ENCODE measurements around the gene JAGN1.

JAGN1 gene

DNA sequence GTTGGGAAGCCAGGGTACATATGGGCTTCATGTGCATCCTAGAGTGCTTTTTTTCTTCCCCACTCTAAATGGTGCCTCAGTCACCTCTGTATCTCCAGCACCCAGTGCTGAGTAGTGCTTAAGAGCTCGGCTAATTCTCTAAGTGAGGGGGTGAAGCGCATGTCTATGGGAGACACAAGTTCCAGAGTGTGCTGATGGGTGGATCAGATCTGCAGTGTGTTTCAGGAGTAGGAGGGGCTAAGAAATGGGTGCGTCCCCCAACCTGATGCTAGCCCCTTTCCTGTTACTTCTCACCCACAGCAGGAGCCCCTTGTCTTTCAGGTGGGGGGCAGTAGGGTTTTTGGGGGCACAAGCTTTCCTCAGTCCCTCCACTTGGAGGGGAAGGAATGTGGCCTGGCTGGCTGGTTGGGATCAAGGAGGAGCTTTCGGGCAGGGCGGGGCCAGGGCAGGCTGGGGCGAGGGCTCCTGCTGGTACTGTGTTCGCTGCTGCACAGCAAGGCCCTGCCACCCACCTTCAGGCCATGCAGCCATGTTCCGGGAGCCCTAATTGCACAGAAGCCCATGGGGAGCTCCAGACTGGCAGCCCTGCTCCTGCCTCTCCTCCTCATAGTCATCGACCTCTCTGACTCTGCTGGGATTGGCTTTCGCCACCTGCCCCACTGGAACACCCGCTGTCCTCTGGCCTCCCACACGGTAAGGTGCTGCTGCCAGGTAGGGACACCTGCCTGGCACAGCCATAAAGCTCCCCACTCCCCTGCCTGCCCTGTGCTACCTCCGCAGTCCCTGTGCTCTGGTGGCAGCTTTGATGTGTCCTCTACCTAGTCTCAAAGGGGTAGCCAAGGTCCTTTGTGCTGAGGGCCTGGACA lies 12.2 kb downstream of the JAGN1 start, which contains the start of gene IL17RE:
IL17RE (plus strand) TSS at position 477 of the 866 bp plus-strand sequence; CDS start at position 562, 85 bp downstream.
- H3K4me3 ChIP-seq (ENCODE audit: low read length) = no peak within 1 kb of the TSS
- TF ChIP-seq, protein P1, sequence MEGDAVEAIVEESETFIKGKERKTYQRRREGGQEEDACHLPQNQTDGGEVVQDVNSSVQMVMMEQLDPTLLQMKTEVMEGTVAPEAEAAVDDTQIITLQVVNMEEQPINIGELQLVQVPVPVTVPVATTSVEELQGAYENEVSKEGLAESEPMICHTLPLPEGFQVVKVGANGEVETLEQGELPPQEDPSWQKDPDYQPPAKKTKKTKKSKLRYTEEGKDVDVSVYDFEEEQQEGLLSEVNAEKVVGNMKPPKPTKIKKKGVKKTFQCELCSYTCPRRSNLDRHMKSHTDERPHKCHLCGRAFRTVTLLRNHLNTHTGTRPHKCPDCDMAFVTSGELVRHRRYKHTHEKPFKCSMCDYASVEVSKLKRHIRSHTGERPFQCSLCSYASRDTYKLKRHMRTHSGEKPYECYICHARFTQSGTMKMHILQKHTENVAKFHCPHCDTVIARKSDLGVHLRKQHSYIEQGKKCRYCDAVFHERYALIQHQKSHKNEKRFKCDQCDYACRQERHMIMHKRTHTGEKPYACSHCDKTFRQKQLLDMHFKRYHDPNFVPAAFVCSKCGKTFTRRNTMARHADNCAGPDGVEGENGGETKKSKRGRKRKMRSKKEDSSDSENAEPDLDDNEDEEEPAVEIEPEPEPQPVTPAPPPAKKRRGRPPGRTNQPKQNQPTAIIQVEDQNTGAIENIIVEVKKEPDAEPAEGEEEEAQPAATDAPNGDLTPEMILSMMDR (IDR thresholded peaks at IDR 0.05; ENCODE audit: low read depth, low read length, poor library complexity, severe bottlenecking) = no peak
- no peak for TF ChIP-seq EZH2phosphoT487 (IDR thresholded peaks at IDR 0.05; ENCODE audit: borderline replicate concordance, low read length)
- peaks cover 6% of the 10 kb centered on the region for H3K4me1 ChIP-seq (ENCODE audit: control insufficient read depth, low read length)
- no peaks in the 10 kb centered on the region for H4K20me1 ChIP-seq (ENCODE audit: control insufficient read depth, insufficient read depth, low read depth, low read length)
- H3K4me2 ChIP-seq (ENCODE audit: low read length) = no peak within 1 kb of the TSS
- H3K9me2 ChIP-seq (replicated peaks; ENCODE audit: control insufficient read depth, low read length) = no peaks in the 10 kb centered on the region
- H3K9me3 ChIP-seq (ENCODE audit: control insufficient read depth, insufficient read depth, low read length) = no peaks in the 10 kb centered on the region
- no peaks in the 10 kb centered on the region for H3K79me2 ChIP-seq (ENCODE audit: control insufficient read depth, low read length)
- no peaks in the 10 kb centered on the region for H3K27me3 ChIP-seq (ENCODE audit: control insufficient read depth, low read length)
- H3F3A ChIP-seq (ENCODE audit: control insufficient read depth, insufficient read depth) = no peaks in the 10 kb centered on the region
- H3K36me3 ChIP-seq (ENCODE audit: control insufficient read depth, low read length) = no peaks in the 10 kb centered on the region
- H3K27ac ChIP-seq (ENCODE audit: low read depth, low read length) = no peak within 1 kb of the TSS

DNA sequence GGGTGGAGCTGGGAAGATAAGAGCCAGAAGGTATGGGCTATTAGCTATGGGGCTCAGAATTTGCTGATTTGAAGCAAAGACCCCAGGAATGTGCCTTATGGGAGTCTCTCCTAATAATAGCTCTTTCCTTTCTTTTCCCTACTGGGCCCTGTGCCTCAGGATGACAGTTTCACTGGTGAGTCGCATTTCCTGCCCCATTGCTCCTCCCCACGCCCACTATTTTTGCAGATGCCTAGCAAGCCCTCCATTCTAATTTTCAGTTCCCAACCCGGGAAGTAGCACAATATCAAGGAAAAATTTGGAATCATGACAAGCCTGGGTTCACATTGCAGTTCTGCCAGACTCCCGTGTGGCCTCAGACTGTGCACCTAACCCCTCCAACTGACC lies 12.8 kb downstream of the JAGN1 start:
- H3K4me1 ChIP-seq (ENCODE audit: control insufficient read depth, low read length) = peaks cover 6% of the 10 kb centered on the region
- no peaks in the 10 kb centered on the region for H3K79me2 ChIP-seq (ENCODE audit: control insufficient read depth, low read length)
- no peaks in the 10 kb centered on the region for H4K20me1 ChIP-seq (ENCODE audit: control insufficient read depth, insufficient read depth, low read depth, low read length)
- H3K9me2 ChIP-seq (replicated peaks; ENCODE audit: control insufficient read depth, low read length) = no peaks in the 10 kb centered on the region
- H3K4me2 ChIP-seq (ENCODE audit: low read length) = no peak overlapping the region
- H3K36me3 ChIP-seq (ENCODE audit: control insufficient read depth, low read length) = no peaks in the 10 kb centered on the region
- no peak overlapping the region for H3K27ac ChIP-seq (ENCODE audit: low read depth, low read length)
- no peak overlapping the region for H3K4me3 ChIP-seq (ENCODE audit: low read length)
- TF ChIP-seq EZH2phosphoT487 (IDR thresholded peaks at IDR 0.05; ENCODE audit: borderline replicate concordance, low read length) = no peak
- TF ChIP-seq, protein P1 (IDR thresholded peaks at IDR 0.05; ENCODE audit: low read depth, low read length, poor library complexity, severe bottlenecking) = no peak
- no peaks in the 10 kb centered on the region for H3F3A ChIP-seq (ENCODE audit: control insufficient read depth, insufficient read depth)
- no peaks in the 10 kb centered on the region for H3K27me3 ChIP-seq (ENCODE audit: control insufficient read depth, low read length)
- no peaks in the 10 kb centered on the region for H3K9me3 ChIP-seq (ENCODE audit: control insufficient read depth, insufficient read depth, low read length)

DNA sequence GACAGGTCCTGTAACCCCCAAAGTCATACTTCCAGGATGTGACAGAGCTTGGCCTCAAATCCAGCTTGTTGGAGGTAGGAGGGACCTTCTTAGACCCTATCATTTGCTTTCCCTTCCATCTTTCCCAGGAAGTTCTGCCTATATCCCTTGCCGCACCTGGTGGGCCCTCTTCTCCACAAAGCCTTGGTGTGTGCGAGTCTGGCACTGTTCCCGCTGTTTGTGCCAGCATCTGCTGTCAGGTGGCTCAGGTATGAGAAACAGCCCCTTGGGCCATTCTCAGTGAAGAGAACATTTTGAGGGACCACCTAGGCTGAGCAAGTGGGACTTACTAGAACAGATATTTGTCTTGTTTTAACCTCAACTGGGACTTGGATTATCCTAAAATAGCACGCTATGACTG lies 13.5 kb downstream of the JAGN1 start:
- peaks cover 6% of the 10 kb centered on the region for H3K4me1 ChIP-seq (ENCODE audit: control insufficient read depth, low read length)
- H3K79me2 ChIP-seq (ENCODE audit: control insufficient read depth, low read length) = no peaks in the 10 kb centered on the region
- no peak for TF ChIP-seq EZH2phosphoT487 (IDR thresholded peaks at IDR 0.05; ENCODE audit: borderline replicate concordance, low read length)
- TF ChIP-seq, protein P1 (IDR thresholded peaks at IDR 0.05; ENCODE audit: low read depth, low read length, poor library complexity, severe bottlenecking) = no peak
- H3K27me3 ChIP-seq (ENCODE audit: control insufficient read depth, low read length) = no peaks in the 10 kb centered on the region
- H3K4me2 ChIP-seq (ENCODE audit: low read length) = no peak overlapping the region
- H3K27ac ChIP-seq (ENCODE audit: low read depth, low read length) = no peak overlapping the region
- no peaks in the 10 kb centered on the region for H3K9me3 ChIP-seq (ENCODE audit: control insufficient read depth, insufficient read depth, low read length)
- H4K20me1 ChIP-seq (ENCODE audit: control insufficient read depth, insufficient read depth, low read depth, low read length) = no peaks in the 10 kb centered on the region
- H3F3A ChIP-seq (ENCODE audit: control insufficient read depth, insufficient read depth) = no peaks in the 10 kb centered on the region
- no peaks in the 10 kb centered on the region for H3K9me2 ChIP-seq (replicated peaks; ENCODE audit: control insufficient read depth, low read length)
- no peaks in the 10 kb centered on the region for H3K36me3 ChIP-seq (ENCODE audit: control insufficient read depth, low read length)
- H3K4me3 ChIP-seq (ENCODE audit: low read length) = no peak overlapping the region
